Smooth muscle cell (in vitro differentiated cells): ENCODE measurements around the gene SMCO1. TPM values are rescaled to one million over a fixed set of nuclear protein-coding genes. Genes with fewer than 3 reads are reported as not detected.
"Not testable (repeated sequence)": the region's sequence is repeated elsewhere in the genome, so short reads cannot be mapped to it uniquely, and the experiment has no call there.

Experiments used
- DNase-seq: peaks from one replicate; lab custom pipeline; 2025; ENCODE audit not compliant: unreplicated experiment; lab: John Stamatoyannopoulos, UW
- H2AFZ ChIP-seq: fragments of 200-600 bp; sonication (generic); 2 replicates; pipeline ENCODE4 v1.6.0; 2016; ENCODE audit warnings: antibody characterized with exemption, low read depth, mild to moderate bottlenecking
- H3F3A ChIP-seq: fragments of 200-600 bp; sonication (generic); 2 replicates; pipeline ENCODE4 v1.6.0; 2017; ENCODE audit warnings: antibody characterized with exemption, low read depth
- H3K27ac ChIP-seq: fragments of 200-600 bp; sonication (generic); 2 replicates; pipeline ENCODE4 v1.5.1; 2016; ENCODE audit warnings: low read depth, mild to moderate bottlenecking
- H3K27me3 ChIP-seq: fragments of 200-600 bp; sonication (generic); 2 replicates; pipeline ENCODE4 v1.6.1; 2016; ENCODE audit warnings: low read depth, mild to moderate bottlenecking
- H3K36me3 ChIP-seq: fragments of 200-600 bp; sonication (generic); 2 replicates; pipeline ENCODE4 v1.5.1; 2016; ENCODE audit warnings: low read depth
- H3K4me1 ChIP-seq: fragments of 200-600 bp; sonication (generic); 2 replicates; pipeline ENCODE4 v1.5.1; 2016; ENCODE audit warnings: low read depth
- H3K4me2 ChIP-seq: fragments of 200-600 bp; sonication (generic); 2 replicates; pipeline ENCODE4 v1.6.0; 2016; ENCODE audit warnings: mild to moderate bottlenecking
- H3K4me3 ChIP-seq: fragments of 200-600 bp; sonication (generic); 2 replicates; pipeline ENCODE4 v1.5.1; 2016; ENCODE audit warnings: mild to moderate bottlenecking
- H3K79me2 ChIP-seq: fragments of 200-600 bp; sonication (generic); 2 replicates; pipeline ENCODE4 v1.6.0; 2016; ENCODE audit warnings: low read depth, mild to moderate bottlenecking
- H3K9ac ChIP-seq: fragments of 200-600 bp; sonication (generic); 2 replicates; pipeline ENCODE4 v1.6.0; 2016; ENCODE audit warnings: low read depth
- H3K9me3 ChIP-seq: fragments of 200-600 bp; sonication (generic); replicated peaks from 2 replicates; pipeline ENCODE4 v1.5.1; 2016; ENCODE audit warnings: low read depth
- H4K20me1 ChIP-seq: fragments of 200-600 bp; sonication (generic); 2 replicates; pipeline ENCODE4 v1.6.0; 2016; ENCODE audit warnings: low read depth
- WGBS: methylation state at CpG from one replicate; pipeline ENCODE4 v1.1.7; 2016; ENCODE audit warnings: low lambda C conversion rate; 5-methylcytosine and 5-hydroxymethylcytosine counted together
- polyA plus RNA-seq: library from polyadenylated mRNA; unstranded; fragments of >200 nt; fragmentation: Nextera tagmentation; extraction: Ambion mirVana; gene quantifications from 2 replicates; pipeline ENCODE4 v1.2.1, GENCODE V29; 2016
- total RNA-seq: library from RNA; depleted of rRNA; stranded (reverse); fragments of >200 nt; gene quantifications from 2 replicates; pipeline ENCODE4 v1.2.3, GENCODE V29; 2014
- TF ChIP-seq, protein P1 (sequence below): fragments of 200-600 bp; sonication (generic); IDR thresholded peaks from 2 replicates; pipeline ENCODE4 v1.5.1; 2017; ENCODE audit warnings: borderline replicate concordance, mild to moderate bottlenecking, antibody characterized with exemption; ENCODE audit not compliant: insufficient read depth, poor library complexity, severe bottlenecking

SMCO1 gene
- total and polyA plus RNA-seq, 2 experiments from 2014 or later, result not detected

DNA sequence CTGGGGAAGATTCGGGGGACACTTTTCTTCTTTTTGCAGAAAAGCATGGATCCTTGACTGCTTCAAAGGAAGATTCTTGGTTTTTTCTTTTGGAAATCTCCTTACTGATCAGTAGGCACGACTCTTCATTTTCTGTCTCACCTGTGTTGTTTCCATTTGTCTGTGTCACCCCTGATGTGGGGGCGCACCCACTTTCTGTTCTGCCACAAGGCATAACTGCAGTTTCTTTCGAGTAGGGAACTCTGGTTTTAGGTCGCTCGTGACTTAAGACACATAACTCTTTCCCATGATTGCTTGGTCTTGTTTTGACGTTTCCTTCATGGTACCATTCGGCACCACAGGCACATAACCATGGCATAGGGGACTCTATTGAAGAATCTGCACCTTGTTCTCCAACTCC lies 42.9 kb downstream of the SMCO1 start:
- no peaks in the 10 kb centered on the region for H3K9me3 ChIP-seq
- H3K79me2 ChIP-seq, result peaks cover 8% of the 10 kb centered on the region

DNA sequence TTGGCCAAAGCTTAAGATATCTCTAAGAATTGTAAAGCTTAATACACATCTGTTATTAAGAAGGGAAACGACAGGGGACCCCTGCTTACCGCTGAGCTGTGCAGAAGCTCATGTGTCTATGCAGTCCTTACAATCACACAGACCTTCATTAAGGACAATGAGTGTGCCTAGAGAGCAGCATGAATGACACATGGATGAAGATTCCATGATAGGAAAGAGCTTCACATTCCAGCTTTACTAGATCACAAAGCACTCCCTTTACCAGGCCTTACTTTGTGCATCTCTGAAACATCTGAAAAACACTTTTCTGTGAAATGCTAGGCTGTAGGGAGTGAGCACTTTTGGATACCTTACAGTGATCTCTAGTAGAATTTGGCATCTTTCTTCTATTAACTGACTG lies 43.6 kb downstream of the SMCO1 start:
- no peak overlapping the region for H3K27ac ChIP-seq
- no peak overlapping the region for H2AFZ ChIP-seq
- peaks cover 6% of the 10 kb centered on the region for H3K36me3 ChIP-seq
- TF ChIP-seq, protein P1, sequence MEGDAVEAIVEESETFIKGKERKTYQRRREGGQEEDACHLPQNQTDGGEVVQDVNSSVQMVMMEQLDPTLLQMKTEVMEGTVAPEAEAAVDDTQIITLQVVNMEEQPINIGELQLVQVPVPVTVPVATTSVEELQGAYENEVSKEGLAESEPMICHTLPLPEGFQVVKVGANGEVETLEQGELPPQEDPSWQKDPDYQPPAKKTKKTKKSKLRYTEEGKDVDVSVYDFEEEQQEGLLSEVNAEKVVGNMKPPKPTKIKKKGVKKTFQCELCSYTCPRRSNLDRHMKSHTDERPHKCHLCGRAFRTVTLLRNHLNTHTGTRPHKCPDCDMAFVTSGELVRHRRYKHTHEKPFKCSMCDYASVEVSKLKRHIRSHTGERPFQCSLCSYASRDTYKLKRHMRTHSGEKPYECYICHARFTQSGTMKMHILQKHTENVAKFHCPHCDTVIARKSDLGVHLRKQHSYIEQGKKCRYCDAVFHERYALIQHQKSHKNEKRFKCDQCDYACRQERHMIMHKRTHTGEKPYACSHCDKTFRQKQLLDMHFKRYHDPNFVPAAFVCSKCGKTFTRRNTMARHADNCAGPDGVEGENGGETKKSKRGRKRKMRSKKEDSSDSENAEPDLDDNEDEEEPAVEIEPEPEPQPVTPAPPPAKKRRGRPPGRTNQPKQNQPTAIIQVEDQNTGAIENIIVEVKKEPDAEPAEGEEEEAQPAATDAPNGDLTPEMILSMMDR, result no peak
- no peak overlapping the region for H3K9ac ChIP-seq
- H3K79me2 ChIP-seq, result peaks cover 8% of the 10 kb centered on the region
- peaks cover 24% of the 10 kb centered on the region for H4K20me1 ChIP-seq
- 96% methylated on average over 2 of the region's 2 CpGs for WGBS
- H3K27me3 ChIP-seq, result no peaks in the 10 kb centered on the region
- H3K9me3 ChIP-seq, result no peaks in the 10 kb centered on the region
- H3K4me3 ChIP-seq, result no peak overlapping the region
- H3K4me2 ChIP-seq, result no peak overlapping the region
- H3F3A ChIP-seq, result no peaks in the 10 kb centered on the region
- no peaks in the 10 kb centered on the region for H3K4me1 ChIP-seq
- no peak for DNase-seq

More for the DNA sequence above, 42.9 kb downstream of the SMCO1 start:
- Histone ChIP-seq H3K4me3 (no peak overlapping the region), H3K27me3 (no peaks in the 10 kb centered on the region), H3K36me3 (peaks cover 6% of the 10 kb centered on the region), H3K4me2 (no peak overlapping the region), H3K9ac (no peak overlapping the region), H3K27ac (no peak overlapping the region), H3F3A (no peaks in the 10 kb centered on the region), H4K20me1 (peaks cover 25% of the 10 kb centered on the region), H2AFZ (no peak overlapping the region), H3K4me1 (no peaks in the 10 kb centered on the region)
- DNase-seq, result no peak
- WGBS, result 96% methylated on average over 8 of the region's 8 CpGs
- TF ChIP-seq, protein P1, result no peak

DNA sequence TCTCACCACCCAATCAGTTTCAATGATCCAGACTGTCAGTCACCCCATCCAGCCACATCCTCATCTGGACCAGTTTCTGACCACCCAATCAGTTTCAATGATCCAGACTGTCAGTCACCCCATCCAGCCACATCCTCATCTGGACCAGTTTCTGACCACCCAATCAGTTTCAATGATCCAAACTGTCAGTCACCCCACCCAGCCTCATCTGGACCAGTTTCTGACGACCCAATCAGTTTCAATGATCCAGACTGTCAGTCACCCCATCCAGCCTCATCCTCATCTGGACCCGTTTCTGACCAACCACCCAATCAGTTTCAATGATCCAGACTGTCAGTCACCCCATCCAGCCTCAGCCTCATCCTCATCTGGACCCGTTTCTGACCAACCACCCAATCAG lies 45.0 kb downstream of the SMCO1 start:
- H3K4me3 ChIP-seq, H3K27me3 ChIP-seq, H3K27ac ChIP-seq, H3K9me3 ChIP-seq, H3K4me1 ChIP-seq, H3K79me2 ChIP-seq, H3K36me3 ChIP-seq, H3K9ac ChIP-seq, DNase-seq, H3K4me2 ChIP-seq, H2AFZ ChIP-seq, H3F3A ChIP-seq: not testable (repeated sequence)
- 94% methylated on average over 3 of the region's 3 CpGs for WGBS
- H4K20me1 ChIP-seq, result peaks cover 24% of the 10 kb centered on the region

DNA sequence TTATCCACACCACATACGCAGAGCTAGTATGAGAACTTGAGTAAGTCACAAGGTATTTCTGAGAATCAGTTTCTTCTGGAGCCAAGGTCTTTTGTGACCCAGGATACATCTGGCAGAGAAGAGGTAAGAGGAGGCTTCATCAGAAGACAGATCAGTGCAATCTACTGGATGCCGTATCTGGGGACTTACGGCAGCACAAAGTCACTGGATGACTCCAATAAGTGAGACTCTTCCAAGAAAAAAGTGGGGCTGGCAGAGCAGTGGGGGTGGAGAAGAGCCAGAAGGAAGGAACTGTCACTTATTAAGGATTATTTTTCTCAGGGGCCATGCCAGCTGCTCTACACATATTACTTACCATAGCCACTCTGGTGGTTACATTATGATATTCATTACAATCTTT lies 51.3 kb downstream of the SMCO1 start:
- no peaks in the 10 kb centered on the region for H3K4me1 ChIP-seq
- TF ChIP-seq, protein P1, result no peak
- no peaks in the 10 kb centered on the region for H3K27me3 ChIP-seq
- no peak overlapping the region for H3K4me3 ChIP-seq
- no peak for DNase-seq
- H3K27ac ChIP-seq, result no peak overlapping the region
- peaks cover 9% of the 10 kb centered on the region for H4K20me1 ChIP-seq
- no peak overlapping the region for H3K4me2 ChIP-seq
- H3K79me2 ChIP-seq, result peaks cover 5% of the 10 kb centered on the region
- no peaks in the 10 kb centered on the region for H3K36me3 ChIP-seq
- no peaks in the 10 kb centered on the region for H3K9me3 ChIP-seq
- H3K9ac ChIP-seq, result no peak overlapping the region
- no peaks in the 10 kb centered on the region for H3F3A ChIP-seq
- 97% methylated on average over 3 of the region's 3 CpGs for WGBS
- no peak overlapping the region for H2AFZ ChIP-seq
